ENCODE measurements around the gene SIK3. TPM values are rescaled to one million over a fixed set of nuclear protein-coding genes. Genes with fewer than 3 reads are reported as not detected.
"Not testable (repeated sequence)": the region's sequence is repeated elsewhere in the genome, so short reads cannot be mapped to it uniquely, and the experiment has no call there.

SIK3 gene
- total and polyA plus RNA-seq, 3 experiments from 2014 or later, result 33.9 to 48.7 (median 42.8) TPM

- CTCF ChIA-PET, result no interaction called here
- H3K4me1 Mint-ChIP-seq, result peaks cover 0 to 7% (median 0%) of the 10 kb centered on the region in 3 donors
- POLR2A ChIA-PET, result interaction anchor here (0.6 kb wide), 2 partner anchors 17 to 60 kb away, joined by 5 to 14 read pairs; no protein-coding TSS in a partner anchor
- no peak for DNase-seq
- H3K36me3 Mint-ChIP-seq, result no peaks in the 10 kb centered on the region
- no peaks in the 10 kb centered on the region for H3K9me3 ChIP-seq (ENCODE audit: low read length)
- no peaks in the 10 kb centered on the region for H3K27me3 ChIP-seq (ENCODE audit: insufficient read depth, low read length, poor library complexity, severe bottlenecking)
- no peak overlapping the region for H3K27ac ChIP-seq (ENCODE audit: low read depth, low read length)
- H3K4me1 ChIP-seq (ENCODE audit: insufficient read depth, low read length), result no peaks in the 10 kb centered on the region
- no peaks in the 10 kb centered on the region for H3K36me3 ChIP-seq (ENCODE audit: insufficient read depth, low read length)
- H3K4me3 Mint-ChIP-seq, result no peak overlapping the region
- H3K27ac Mint-ChIP-seq, result no peak overlapping the region
- H3K4me3 ChIP-seq (ENCODE audit: low read length), result no peak overlapping the region
- H3K9me3 Mint-ChIP-seq, result no peaks in the 10 kb centered on the region
- peaks cover 0 to 8% of the 10 kb centered on the region in 2 donors for H3K27me3 Mint-ChIP-seq
Observed at GRCh38 chr11:117126223-117126965, 28.2 kb upstream of the SIK3 start.

GRCh38 chr11:117122556-117122955, 24.3 kb upstream of the SIK3 start:
- no peaks in the 10 kb centered on the region for H3K9me3 Mint-ChIP-seq
- peaks cover 0 to 11% of the 10 kb centered on the region in 2 donors for H3K27me3 Mint-ChIP-seq
- Histone ChIP-seq H3K27ac (ENCODE audit: low read depth, low read length) (no peak overlapping the region), H3K4me3 (ENCODE audit: low read length) (no peak overlapping the region), H3K9me3 (ENCODE audit: low read length) (no peaks in the 10 kb centered on the region), H3K27me3 (ENCODE audit: insufficient read depth, low read length, poor library complexity, severe bottlenecking) (no peaks in the 10 kb centered on the region), H3K4me1 (ENCODE audit: insufficient read depth, low read length) (no peaks in the 10 kb centered on the region), H3K36me3 (ENCODE audit: insufficient read depth, low read length) (no peaks in the 10 kb centered on the region)
- CTCF ChIA-PET, result interaction anchor here (1.6 kb wide), 1 partner anchor 16 kb away, joined by 8 read pairs; no protein-coding TSS in a partner anchor
- H3K27ac Mint-ChIP-seq, result no peak overlapping the region
- H3K4me1 Mint-ChIP-seq, result peaks cover 0 to 7% (median 0%) of the 10 kb centered on the region in 3 donors
- H3K36me3 Mint-ChIP-seq, result no peaks in the 10 kb centered on the region
- H3K4me3 Mint-ChIP-seq, result no peak overlapping the region
- POLR2A ChIA-PET, result no interaction called here
- DNase-seq, result no peak

- H3K4me1 Mint-ChIP-seq, result no peaks in the 10 kb centered on the region
- Histone ChIP-seq H3K9me3 (ENCODE audit: low read length) (no peaks in the 10 kb centered on the region), H3K36me3 (ENCODE audit: insufficient read depth, low read length) (no peaks in the 10 kb centered on the region), H3K27me3 (ENCODE audit: insufficient read depth, low read length, poor library complexity, severe bottlenecking) (no peaks in the 10 kb centered on the region), H3K27ac (ENCODE audit: low read depth, low read length) (no peak overlapping the region), H3K4me1 (ENCODE audit: insufficient read depth, low read length) (no peaks in the 10 kb centered on the region), H3K4me3 (ENCODE audit: low read length) (no peak overlapping the region)
- CTCF ChIA-PET, result no interaction called here
- H3K27ac Mint-ChIP-seq, result no peak overlapping the region
- no peaks in the 10 kb centered on the region for H3K9me3 Mint-ChIP-seq
- no peak for DNase-seq
- H3K4me3 Mint-ChIP-seq, result no peak overlapping the region
- H3K36me3 Mint-ChIP-seq, result no peaks in the 10 kb centered on the region
- peaks cover 0 to 13% of the 10 kb centered on the region in 2 donors for H3K27me3 Mint-ChIP-seq
- POLR2A ChIA-PET, result no interaction called here
Observed at GRCh38 chr11:117121176-117121575, 22.9 kb upstream of the SIK3 start.

GRCh38 chr11:117117681-117118080, 19.5 kb upstream of the SIK3 start:
- no peaks in the 10 kb centered on the region for H3K9me3 Mint-ChIP-seq
- CTCF ChIA-PET, result interaction anchor here (1.3 kb wide), 1 partner anchor 282 kb away, joined by 3 read pairs; no protein-coding TSS in a partner anchor

GRCh38 chr11:117112939-117113338, 14.7 kb upstream of the SIK3 start:
- H3K4me3 ChIP-seq (ENCODE audit: low read length); H3K36me3 Mint-ChIP-seq; H3K4me1 ChIP-seq (ENCODE audit: insufficient read depth, low read length); H3K9me3 ChIP-seq (ENCODE audit: low read length); H3K27me3 Mint-ChIP-seq; H3K27ac ChIP-seq (ENCODE audit: low read depth, low read length); H3K4me3 Mint-ChIP-seq; H3K27ac Mint-ChIP-seq; H3K27me3 ChIP-seq (ENCODE audit: insufficient read depth, low read length, poor library complexity, severe bottlenecking); H3K4me1 Mint-ChIP-seq; H3K36me3 ChIP-seq (ENCODE audit: insufficient read depth, low read length); DNase-seq; H3K9me3 Mint-ChIP-seq; CTCF ChIA-PET; POLR2A ChIA-PET: not testable (repeated sequence)

More at GRCh38 chr11:117117681-117118080, 19.5 kb upstream of the SIK3 start:
- H3K4me1 ChIP-seq (ENCODE audit: insufficient read depth, low read length), result no peaks in the 10 kb centered on the region
- H3K4me1 Mint-ChIP-seq, result no peaks in the 10 kb centered on the region
- POLR2A ChIA-PET, result no interaction called here
- peaks cover 0 to 6% of the 10 kb centered on the region in 2 donors for H3K27me3 Mint-ChIP-seq
- H3K27ac ChIP-seq (ENCODE audit: low read depth, low read length), result no peak overlapping the region
- H3K4me3 Mint-ChIP-seq, result no peak overlapping the region
- H3K36me3 ChIP-seq (ENCODE audit: insufficient read depth, low read length), result no peaks in the 10 kb centered on the region
- H3K4me3 ChIP-seq (ENCODE audit: low read length), result no peak overlapping the region
- H3K27me3 ChIP-seq (ENCODE audit: insufficient read depth, low read length, poor library complexity, severe bottlenecking), result no peaks in the 10 kb centered on the region
- no peak overlapping the region for H3K27ac Mint-ChIP-seq
- DNase-seq, result no peak
- H3K36me3 Mint-ChIP-seq, result no peaks in the 10 kb centered on the region
- H3K9me3 ChIP-seq (ENCODE audit: low read length), result no peaks in the 10 kb centered on the region

GRCh38 chr11:117112497-117112896, 14.3 kb upstream of the SIK3 start:
- POLR2A ChIA-PET; H3K4me1 Mint-ChIP-seq; H3K27ac ChIP-seq (ENCODE audit: low read depth, low read length): not testable (repeated sequence)

GRCh38 chr11:117110294-117110950, 12.2 kb upstream of the SIK3 start:
- no peaks in the 10 kb centered on the region for H3K4me1 ChIP-seq (ENCODE audit: insufficient read depth, low read length)
- H3K27ac ChIP-seq (ENCODE audit: low read depth, low read length), result no peak overlapping the region
- H3K27ac Mint-ChIP-seq, result no peak overlapping the region
- CTCF ChIA-PET, result interaction anchor here (2.8 to 6.7 kb wide), 2 partner anchors 231 to 321 kb away, joined by 12 to 99 read pairs; partner anchors contain the start of genes APOA5 and ZPR1
- no peaks in the 10 kb centered on the region for H3K36me3 ChIP-seq (ENCODE audit: insufficient read depth, low read length)
- no peak overlapping the region for H3K4me3 Mint-ChIP-seq
- no peaks in the 10 kb centered on the region for H3K9me3 Mint-ChIP-seq
- no peak for DNase-seq
- H3K9me3 ChIP-seq (ENCODE audit: low read length), result no peaks in the 10 kb centered on the region
- no peaks in the 10 kb centered on the region for H3K27me3 ChIP-seq (ENCODE audit: insufficient read depth, low read length, poor library complexity, severe bottlenecking)
- POLR2A ChIA-PET, result no interaction called here
- no peak overlapping the region for H3K4me3 ChIP-seq (ENCODE audit: low read length)
- H3K36me3 Mint-ChIP-seq, result no peaks in the 10 kb centered on the region
- H3K4me1 Mint-ChIP-seq, result peaks cover 3 to 5% (median 4%) of the 10 kb centered on the region in 3 donors
- H3K27me3 Mint-ChIP-seq, result peaks cover 0 to 4% of the 10 kb centered on the region in 2 donors

More at GRCh38 chr11:117112497-117112896, 14.3 kb upstream of the SIK3 start:
- CTCF ChIA-PET; H3K36me3 ChIP-seq (ENCODE audit: insufficient read depth, low read length); H3K4me3 ChIP-seq (ENCODE audit: low read length); H3K27me3 Mint-ChIP-seq; H3K27me3 ChIP-seq (ENCODE audit: insufficient read depth, low read length, poor library complexity, severe bottlenecking); H3K4me3 Mint-ChIP-seq; DNase-seq; H3K4me1 ChIP-seq (ENCODE audit: insufficient read depth, low read length); H3K9me3 ChIP-seq (ENCODE audit: low read length); H3K36me3 Mint-ChIP-seq; H3K27ac Mint-ChIP-seq; H3K9me3 Mint-ChIP-seq: not testable (repeated sequence)

Data from CD8-positive, alpha-beta memory T cell (primary cell).